Measurements from ENCODE around the gene PIP5KL1.

Gene PIP5KL1

GRCh38 chr9:127913682-127914081 is 16.9 kb downstream of the PIP5KL1 start:
- peak overlapping the region; percentile 25; the same call in 1 of the 2 replicates for H3K4me2 ChIP-seq (ENCODE audit: low read length)

GRCh38 chr9:127912882-127913281 is 17.7 kb downstream of the PIP5KL1 start:
- peaks cover 67% of the 10 kb centered on the region for H3K36me3 ChIP-seq (replicated peaks; ENCODE audit: low read depth, low read length)
- no peaks in the 10 kb centered on the region for H3K9me3 ChIP-seq (ENCODE audit: insufficient read depth, low read length)
- peaks cover 74% of the 10 kb centered on the region for H3K4me1 ChIP-seq (ENCODE audit: low read length)
- H3K4me3 ChIP-seq (ENCODE audit: low read length), result peak overlapping the region; percentile 17; the same call in 1 of the 2 replicates
- peaks cover 77% of the 10 kb centered on the region for H3K79me2 ChIP-seq (ENCODE audit: low read length)
- H3K27ac ChIP-seq (ENCODE audit: low read length), result peak overlapping the region; percentile 95
- peak overlapping the region; percentile 53 for H3K4me2 ChIP-seq (ENCODE audit: low read length)
- peak overlapping the region; percentile 34; the same call in 1 of the 2 replicates for H3K9ac ChIP-seq (ENCODE audit: low read length)
- no peaks in the 10 kb centered on the region for H3K27me3 ChIP-seq (ENCODE audit: low read depth, low read length)
- TF ChIP-seq CTCF (IDR thresholded peaks at IDR 0.05; ENCODE audit: low read depth, low read length), result no peak
- no peak for TF ChIP-seq EZH2phosphoT487 (IDR thresholded peaks at IDR 0.05; ENCODE audit: low read depth)
- H2AFZ ChIP-seq (ENCODE audit: low read depth, low read length), result no peak overlapping the region
- peaks cover 21% of the 10 kb centered on the region for H4K20me1 ChIP-seq (ENCODE audit: insufficient read depth, low read length)

More at GRCh38 chr9:127913682-127914081, 16.9 kb downstream of the PIP5KL1 start:
- peaks cover 76% of the 10 kb centered on the region for H3K79me2 ChIP-seq (ENCODE audit: low read length)
- no peaks in the 10 kb centered on the region for H3K9me3 ChIP-seq (ENCODE audit: insufficient read depth, low read length)
- no peak for TF ChIP-seq CTCF (IDR thresholded peaks at IDR 0.05; ENCODE audit: low read depth, low read length)
- TF ChIP-seq EZH2phosphoT487 (IDR thresholded peaks at IDR 0.05; ENCODE audit: low read depth), result no peak
- H2AFZ ChIP-seq (ENCODE audit: low read depth, low read length), result no peak overlapping the region
- peaks cover 74% of the 10 kb centered on the region for H3K4me1 ChIP-seq (ENCODE audit: low read length)
- no peak overlapping the region for H3K4me3 ChIP-seq (ENCODE audit: low read length)
- H3K27me3 ChIP-seq (ENCODE audit: low read depth, low read length), result no peaks in the 10 kb centered on the region
- H3K9ac ChIP-seq (ENCODE audit: low read length), result no peak overlapping the region
- peaks cover 59% of the 10 kb centered on the region for H3K36me3 ChIP-seq (replicated peaks; ENCODE audit: low read depth, low read length)
- H4K20me1 ChIP-seq (ENCODE audit: insufficient read depth, low read length), result peaks cover 15% of the 10 kb centered on the region
- H3K27ac ChIP-seq (ENCODE audit: low read length), result peak overlapping the region; percentile 95; the same call in 1 of the 2 replicates

- H3K27ac ChIP-seq (ENCODE audit: low read length), result peak overlapping the region; percentile 95
- no peak overlapping the region for H2AFZ ChIP-seq (ENCODE audit: low read depth, low read length)
- peak overlapping the region; percentile 37; the same call in 1 of the 2 replicates for H3K4me3 ChIP-seq (ENCODE audit: low read length)
- no peaks in the 10 kb centered on the region for H3K27me3 ChIP-seq (ENCODE audit: low read depth, low read length)
- H3K36me3 ChIP-seq (replicated peaks; ENCODE audit: low read depth, low read length), result peaks cover 70% of the 10 kb centered on the region
- H4K20me1 ChIP-seq (ENCODE audit: insufficient read depth, low read length), result peaks cover 22% of the 10 kb centered on the region
- TF ChIP-seq CTCF (IDR thresholded peaks at IDR 0.05; ENCODE audit: low read depth, low read length) (no peak), EZH2phosphoT487 (IDR thresholded peaks at IDR 0.05; ENCODE audit: low read depth) (no peak)
- no peaks in the 10 kb centered on the region for H3K9me3 ChIP-seq (ENCODE audit: insufficient read depth, low read length)
- H3K79me2 ChIP-seq (ENCODE audit: low read length), result peaks cover 78% of the 10 kb centered on the region
- H3K4me1 ChIP-seq (ENCODE audit: low read length), result peaks cover 76% of the 10 kb centered on the region
- H3K9ac ChIP-seq (ENCODE audit: low read length), result peak overlapping the region; percentile 44; the same call in 1 of the 2 replicates
- peak overlapping the region; percentile 53 for H3K4me2 ChIP-seq (ENCODE audit: low read length)
Measured at GRCh38 chr9:127912296-127912695, 18.3 kb downstream of the PIP5KL1 start.

- Histone ChIP-seq H3K4me2 (ENCODE audit: low read length) (peak overlapping the region; percentile 93), H3K9me3 (ENCODE audit: insufficient read depth, low read length) (no peaks in the 10 kb centered on the region), H3K4me1 (ENCODE audit: low read length) (peaks cover 90% of the 10 kb centered on the region), H3K36me3 (replicated peaks; ENCODE audit: low read depth, low read length) (peaks cover 66% of the 10 kb centered on the region), H3K27me3 (ENCODE audit: low read depth, low read length) (no peaks in the 10 kb centered on the region), H3K79me2 (ENCODE audit: low read length) (peaks cover 70% of the 10 kb centered on the region), H4K20me1 (ENCODE audit: insufficient read depth, low read length) (peaks cover 28% of the 10 kb centered on the region), H3K9ac (ENCODE audit: low read length) (peak overlapping the region; percentile 85), H3K4me3 (ENCODE audit: low read length) (peak overlapping the region; percentile 72), H3K27ac (ENCODE audit: low read length) (peak overlapping the region; percentile 95), H2AFZ (ENCODE audit: low read depth, low read length) (no peak overlapping the region)
- TF ChIP-seq CTCF (IDR thresholded peaks at IDR 0.05; ENCODE audit: low read depth, low read length) (peak; percentile 32), EZH2phosphoT487 (IDR thresholded peaks at IDR 0.05; ENCODE audit: low read depth) (no peak)
Measured at GRCh38 chr9:127910613-127911205, 19.9 kb downstream of the PIP5KL1 start.

Measured in OCI-LY3 (cell line).